ENCODE measurements around the gene PXMP4.

DNA sequence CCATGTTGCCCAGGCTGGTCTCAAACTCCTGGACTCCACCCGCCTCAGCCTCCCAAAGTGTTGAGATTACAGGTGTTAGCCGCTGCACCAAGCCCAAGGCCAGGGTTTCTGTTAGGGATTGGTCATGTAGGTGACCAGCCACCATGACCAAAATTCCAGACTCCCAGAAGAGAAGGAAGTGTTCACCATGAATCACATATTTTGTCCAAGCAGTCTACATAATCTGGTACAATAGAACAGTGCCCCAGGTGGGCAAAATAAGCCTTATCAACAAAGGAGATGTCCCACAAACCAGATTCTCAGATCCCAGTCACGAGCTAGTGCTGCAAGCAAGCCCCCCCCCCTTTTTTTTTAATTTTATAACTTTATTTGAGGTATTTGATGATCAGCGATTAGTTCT, 31.7 kb upstream of the PXMP4 start:
- TF ChIP-seq, protein P1, sequence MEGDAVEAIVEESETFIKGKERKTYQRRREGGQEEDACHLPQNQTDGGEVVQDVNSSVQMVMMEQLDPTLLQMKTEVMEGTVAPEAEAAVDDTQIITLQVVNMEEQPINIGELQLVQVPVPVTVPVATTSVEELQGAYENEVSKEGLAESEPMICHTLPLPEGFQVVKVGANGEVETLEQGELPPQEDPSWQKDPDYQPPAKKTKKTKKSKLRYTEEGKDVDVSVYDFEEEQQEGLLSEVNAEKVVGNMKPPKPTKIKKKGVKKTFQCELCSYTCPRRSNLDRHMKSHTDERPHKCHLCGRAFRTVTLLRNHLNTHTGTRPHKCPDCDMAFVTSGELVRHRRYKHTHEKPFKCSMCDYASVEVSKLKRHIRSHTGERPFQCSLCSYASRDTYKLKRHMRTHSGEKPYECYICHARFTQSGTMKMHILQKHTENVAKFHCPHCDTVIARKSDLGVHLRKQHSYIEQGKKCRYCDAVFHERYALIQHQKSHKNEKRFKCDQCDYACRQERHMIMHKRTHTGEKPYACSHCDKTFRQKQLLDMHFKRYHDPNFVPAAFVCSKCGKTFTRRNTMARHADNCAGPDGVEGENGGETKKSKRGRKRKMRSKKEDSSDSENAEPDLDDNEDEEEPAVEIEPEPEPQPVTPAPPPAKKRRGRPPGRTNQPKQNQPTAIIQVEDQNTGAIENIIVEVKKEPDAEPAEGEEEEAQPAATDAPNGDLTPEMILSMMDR (IDR thresholded peaks at IDR 0.05): no peak
- no peak for TF ChIP-seq POLR2AphosphoS5 (IDR thresholded peaks at IDR 0.05)
- no peak for TF ChIP-seq POLR2A (IDR thresholded peaks at IDR 0.05)
- TF ChIP-seq EP300 (IDR thresholded peaks at IDR 0.05; ENCODE audit: low read depth): no peak

All from transverse colon (tissue), 4 donors.